ENCODE data around the gene RNASE4. TPM values are rescaled to one million over a fixed set of nuclear protein-coding genes. Genes with fewer than 3 reads are reported as not detected.

RNASE4 gene
- total RNA-seq, 6 donors from 2014 or later: 14.7 to 108 (median 26.7) TPM

DNA sequence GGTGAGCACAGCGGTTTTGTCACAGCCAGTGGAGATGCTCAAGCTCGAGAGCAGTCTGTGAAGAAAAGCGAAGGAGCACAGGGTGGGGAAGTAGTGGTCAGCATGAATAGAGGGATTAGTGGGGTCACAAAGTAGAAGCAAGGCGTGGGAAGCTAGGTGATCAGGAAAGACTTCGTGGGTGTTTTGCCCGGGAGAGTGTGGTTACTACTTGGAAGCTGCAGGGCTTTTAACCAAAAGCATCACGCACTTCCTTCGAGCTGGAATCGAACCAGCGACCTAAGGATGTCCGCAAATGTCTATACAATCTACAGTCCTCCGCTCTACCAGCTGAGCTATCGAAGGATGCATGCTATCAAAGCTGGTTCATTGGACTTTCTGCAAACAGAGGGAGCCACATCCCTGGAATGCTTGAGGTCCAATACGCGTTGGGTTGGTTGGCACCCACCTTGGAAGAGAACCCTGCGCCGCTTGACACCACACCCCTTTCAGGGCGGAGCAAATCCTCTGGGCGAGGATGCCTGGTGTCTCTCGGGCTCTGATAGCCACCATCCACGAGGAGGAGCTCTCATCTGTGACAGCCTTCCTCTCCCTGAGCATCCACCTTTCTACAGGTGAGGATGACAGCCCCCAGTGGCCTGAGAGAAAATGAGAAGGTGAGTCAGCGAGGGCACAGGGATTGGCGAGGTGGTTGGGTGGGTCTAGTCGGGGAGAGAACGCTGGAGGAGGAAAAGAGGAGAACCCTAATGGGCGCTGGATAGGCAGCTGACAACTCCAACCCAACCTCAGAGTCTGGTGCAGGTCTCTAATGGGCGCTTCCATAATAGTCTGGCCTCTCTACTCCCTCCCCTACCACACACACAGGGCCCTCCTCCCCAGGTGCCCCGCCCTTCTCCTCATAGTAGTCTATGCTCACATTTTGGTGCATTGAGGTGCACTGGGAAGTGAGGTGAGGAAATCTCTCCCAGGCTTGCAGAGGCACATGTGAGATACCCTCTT, 26.8 kb upstream of the RNASE4 start:
- Histone ChIP-seq H3K4me1 (peaks cover 0 to 9% (median 2%) of the 10 kb centered on the region in 4 donors), H3K9me3 (no peaks in the 10 kb centered on the region), H3K4me3 (no peak overlapping the region), H3K36me3 (no peaks in the 10 kb centered on the region), H3K27me3 (peaks cover 0 to 37% (median 12%) of the 10 kb centered on the region in 4 donors), H3K27ac (no peak overlapping the region)
- WGBS, 2 donors: 30 to 33% methylated on average over 21 to 28 of the region's 28 CpGs
- ATAC-seq (ENCODE audit: low FRiP score in 2 of 2) (no peak), DNase-seq (no peak)
- no peak for TF ChIP-seq CTCF (IDR thresholded peaks at IDR 0.05)
- no peak for TF ChIP-seq EP300 (IDR thresholded peaks at IDR 0.05)
- no peak for TF ChIP-seq POLR2A (IDR thresholded peaks at IDR 0.05)
- no peak for TF ChIP-seq POLR2AphosphoS5 (IDR thresholded peaks at IDR 0.05)

DNA sequence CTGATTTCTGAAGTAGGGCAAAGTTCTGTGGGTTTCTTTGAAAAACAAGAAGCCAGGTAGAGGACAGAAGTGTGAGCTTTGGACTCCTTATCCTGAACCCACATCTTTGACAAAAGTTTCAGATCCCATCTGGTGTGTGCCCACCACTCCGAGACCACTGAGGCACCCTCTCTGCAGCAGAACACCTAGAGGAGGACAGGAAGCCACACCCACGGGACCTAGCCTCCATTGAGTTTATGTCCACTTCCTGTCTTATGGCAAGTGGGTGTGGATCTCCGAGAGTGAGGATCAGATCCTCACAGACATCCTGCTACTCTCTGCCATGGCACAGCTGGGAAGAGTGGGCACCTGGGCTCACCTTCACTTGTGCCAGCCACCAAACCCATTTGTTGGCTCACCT, 26.1 kb upstream of the RNASE4 start:
- H3K4me1 ChIP-seq: peaks cover 3 to 13% (median 7%) of the 10 kb centered on the region in 4 donors
- no peaks in the 10 kb centered on the region for H3K9me3 ChIP-seq
- H3K27ac ChIP-seq: no peak overlapping the region
- H3K36me3 ChIP-seq: no peaks in the 10 kb centered on the region
- H3K27me3 ChIP-seq: peaks cover 0 to 33% (median 11%) of the 10 kb centered on the region in 4 donors
- 30 to 48% methylated on average over 2 to 3 of the region's 3 CpGs for WGBS, 2 donors
- no peak for ATAC-seq (ENCODE audit: low FRiP score in 2 of 2)
- TF ChIP-seq EP300 (IDR thresholded peaks at IDR 0.05) (no peak), POLR2A (IDR thresholded peaks at IDR 0.05) (no peak), CTCF (IDR thresholded peaks at IDR 0.05) (no peak), POLR2AphosphoS5 (IDR thresholded peaks at IDR 0.05) (no peak)
- DNase-seq: no peak
- no peak overlapping the region for H3K4me3 ChIP-seq

GRCh38 chr14:20659336-20659735, 25.0 kb upstream of the RNASE4 start:
- peaks cover 10 to 18% (median 12%) of the 10 kb centered on the region in 4 donors for H3K4me1 ChIP-seq
- H3K9me3 ChIP-seq: no peaks in the 10 kb centered on the region
- H3K27me3 ChIP-seq: peaks cover 0 to 25% (median 6%) of the 10 kb centered on the region in 4 donors
- DNase-seq (no peak), ATAC-seq (ENCODE audit: low FRiP score in 2 of 2) (no peak)
- H3K27ac ChIP-seq: no peak overlapping the region
- TF ChIP-seq POLR2A (IDR thresholded peaks at IDR 0.05) (no peak), POLR2AphosphoS5 (IDR thresholded peaks at IDR 0.05) (no peak), CTCF (IDR thresholded peaks at IDR 0.05) (no peak), EP300 (IDR thresholded peaks at IDR 0.05) (no peak)
- no peak overlapping the region for H3K4me3 ChIP-seq
- no peaks in the 10 kb centered on the region for H3K36me3 ChIP-seq
- 67 to 71% methylated on average over 6 of the region's 6 CpGs for WGBS, 2 donors

DNA sequence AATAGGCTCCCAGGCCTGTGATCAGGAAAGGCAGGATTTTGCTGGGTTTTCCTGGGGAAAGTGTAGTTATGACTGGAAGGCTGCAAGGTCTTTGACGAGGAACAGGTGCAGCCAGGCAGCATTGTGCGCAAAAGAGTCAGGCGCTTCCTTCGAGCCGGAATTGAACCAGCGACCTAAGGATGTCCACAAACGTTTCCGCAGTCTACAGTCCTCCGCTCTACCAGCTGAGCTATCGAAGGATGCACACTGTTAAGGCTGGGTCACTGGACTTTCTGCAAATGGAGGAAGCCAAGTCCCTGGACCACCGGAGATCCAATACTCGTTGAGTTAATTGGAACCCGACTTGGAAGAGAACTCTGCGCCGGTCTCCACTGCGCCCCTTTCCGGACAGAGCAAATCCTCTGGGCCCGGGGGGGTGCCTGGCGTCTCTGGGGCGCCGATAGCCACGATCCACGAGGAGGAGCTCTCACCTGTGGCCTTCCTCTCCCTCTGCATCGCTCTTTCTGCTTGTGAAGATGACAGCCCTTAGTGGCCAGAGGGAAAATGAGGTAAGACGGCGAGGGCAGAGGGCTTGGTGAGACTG, 24.5 kb upstream of the RNASE4 start:
- Histone ChIP-seq H3K4me1 (peaks cover 10 to 18% (median 12%) of the 10 kb centered on the region in 4 donors), H3K27ac (no peak overlapping the region), H3K36me3 (no peaks in the 10 kb centered on the region), H3K4me3 (no peak overlapping the region), H3K9me3 (no peaks in the 10 kb centered on the region), H3K27me3 (peaks cover 0 to 25% (median 5%) of the 10 kb centered on the region in 4 donors)
- DNase-seq: peak in 1 of 2 donors; percentile 32
- no peak for TF ChIP-seq CTCF (IDR thresholded peaks at IDR 0.05)
- no peak for TF ChIP-seq POLR2A (IDR thresholded peaks at IDR 0.05)
- TF ChIP-seq POLR2AphosphoS5 (IDR thresholded peaks at IDR 0.05): no peak
- no peak for TF ChIP-seq EP300 (IDR thresholded peaks at IDR 0.05)
- no peak for ATAC-seq (ENCODE audit: low FRiP score in 2 of 2)
- 45 to 59% methylated on average over 24 to 25 of the region's 26 CpGs for WGBS, 2 donors

Data from upper lobe of left lung (tissue), 6 donors.